H9 (cell line): ENCODE measurements around the gene CALCR. TPM values are rescaled to one million over a fixed set of nuclear protein-coding genes. Genes with fewer than 3 reads are reported as not detected.

Experiments
- DNase-seq: peaks from one replicate; pipeline ENCODE4 v3.0.0-alpha.2; 2017
- H2AFZ ChIP-seq: one replicate; pipeline ENCODE4 v1.6.1; 2013; ENCODE audit warnings: mild to moderate bottlenecking, low read length, control low read depth, moderate library complexity
- H2AK5ac ChIP-seq: 2 replicates; pipeline ENCODE4 v1.6.1; 2013; ENCODE audit warnings: low read length, control low read depth, mixed read lengths; ENCODE audit not compliant: insufficient read length
- H2BK120ac ChIP-seq: one replicate; pipeline ENCODE4 v1.6.1; 2013; ENCODE audit warnings: low read depth, mild to moderate bottlenecking, low read length, control low read depth, inconsistent platforms; ENCODE audit not compliant: poor library complexity, severe bottlenecking
- H2BK12ac ChIP-seq: 2 replicates; pipeline ENCODE4 v1.6.1; 2013; ENCODE audit warnings: low read length, control low read depth, mixed read lengths, low read depth; ENCODE audit not compliant: insufficient read length
- H2BK15ac ChIP-seq: 2 replicates; pipeline ENCODE4 v1.6.1; 2013; ENCODE audit warnings: low read depth, low read length, control low read depth
- H2BK20ac ChIP-seq: one replicate; pipeline ENCODE4 v1.6.1; 2013; ENCODE audit warnings: low read depth, mild to moderate bottlenecking, low read length, control low read depth, inconsistent platforms; ENCODE audit not compliant: poor library complexity, severe bottlenecking
- H2BK5ac ChIP-seq: 2 replicates; pipeline ENCODE4 v1.6.1; 2013; ENCODE audit warnings: low read length, control low read depth, mixed read lengths; ENCODE audit not compliant: insufficient read length
- H3K14ac ChIP-seq: 2 replicates; pipeline ENCODE4 v1.6.1; 2013; ENCODE audit warnings: low read length, control low read depth; ENCODE audit not compliant: insufficient read depth
- H3K18ac ChIP-seq: 2 replicates; pipeline ENCODE4 v1.6.1; 2013; ENCODE audit warnings: low read depth, mild to moderate bottlenecking, mixed read lengths, low read length, control low read depth; ENCODE audit not compliant: insufficient read length
- H3K23ac ChIP-seq: 2 replicates; pipeline ENCODE4 v1.6.1; 2013; ENCODE audit warnings: low read length, control low read depth, mixed read lengths, low read depth; ENCODE audit not compliant: insufficient read length
- H3K23me2 ChIP-seq: 2 replicates; pipeline ENCODE4 v1.6.1; 2013; ENCODE audit warnings: low read depth, mild to moderate bottlenecking, mixed read lengths, low read length, control low read depth; ENCODE audit not compliant: insufficient read length, poor library complexity, severe bottlenecking
- H3K27ac ChIP-seq: 2 replicates; pipeline ENCODE4 v1.5.1; 2013; ENCODE audit warnings: low read length, control low read depth, mixed read lengths, low read depth; ENCODE audit not compliant: insufficient read length
- H3K27me3 ChIP-seq: 2 replicates; pipeline ENCODE4 v1.6.1; 2013; ENCODE audit warnings: low read length, control low read depth, inconsistent platforms; ENCODE audit not compliant: insufficient read depth
- H3K4ac ChIP-seq: 2 replicates; pipeline ENCODE4 v1.6.1; 2013; ENCODE audit warnings: low read depth, mild to moderate bottlenecking, control low read depth, inconsistent platforms, low read length, moderate library complexity
- H3K4me1 ChIP-seq: 2 replicates; pipeline ENCODE4 v1.6.1; 2013; ENCODE audit warnings: low read length, control low read depth, inconsistent platforms; ENCODE audit not compliant: insufficient read depth
- H3K4me2 ChIP-seq: 2 replicates; pipeline ENCODE4 v1.6.1; 2013; ENCODE audit warnings: low read length, control low read depth, mixed read lengths; ENCODE audit not compliant: insufficient read length, insufficient read depth
- H3K56ac ChIP-seq: 2 replicates; pipeline ENCODE4 v1.6.1; 2013; ENCODE audit warnings: low read depth, mild to moderate bottlenecking, mixed read lengths, low read length, control low read depth; ENCODE audit not compliant: insufficient read length
- H3K79me1 ChIP-seq: 2 replicates; pipeline ENCODE4 v1.6.1; 2013; ENCODE audit warnings: low read depth, mild to moderate bottlenecking, moderate library complexity, low read length, control low read depth, inconsistent platforms; ENCODE audit not compliant: insufficient read depth, poor library complexity, severe bottlenecking
- H3K79me2 ChIP-seq: 2 replicates; pipeline ENCODE4 v1.6.1; 2013; ENCODE audit warnings: low read length, control low read depth, inconsistent platforms; ENCODE audit not compliant: insufficient read depth
- H3K9ac ChIP-seq: 2 replicates; pipeline ENCODE4 v1.6.1; 2013; ENCODE audit warnings: low read length, control low read depth, mixed read lengths; ENCODE audit not compliant: insufficient read length; ENCODE audit errors: extremely low read depth
- H3K9me3 ChIP-seq: one replicate; pipeline ENCODE4 v1.6.1; 2013; ENCODE audit warnings: low read depth, low read length, inconsistent platforms; ENCODE audit not compliant: control insufficient read depth
- H3T11ph ChIP-seq: one replicate; pipeline ENCODE4 v1.6.1; 2013; ENCODE audit warnings: mild to moderate bottlenecking, low read length, control low read depth, inconsistent platforms
- H4K20me1 ChIP-seq: one replicate; pipeline ENCODE4 v1.6.1; 2013; ENCODE audit not compliant: control insufficient read depth, insufficient read length, insufficient read depth
- H4K5ac ChIP-seq: 2 replicates; pipeline ENCODE4 v1.6.1; 2013; ENCODE audit warnings: low read depth, mild to moderate bottlenecking, mixed read lengths, low read length, control low read depth; ENCODE audit not compliant: insufficient read length
- H4K8ac ChIP-seq: replicated peaks from 2 replicates; pipeline ENCODE4 v1.6.1; 2013; ENCODE audit warnings: low read length, control low read depth, mixed read lengths, low read depth; ENCODE audit not compliant: insufficient read length
- H4K91ac ChIP-seq: 2 replicates; pipeline ENCODE4 v1.6.1; 2013; ENCODE audit warnings: low read depth, mild to moderate bottlenecking, moderate library complexity, mixed read lengths, low read length, control low read depth; ENCODE audit not compliant: insufficient read length
- H3K27ac Mint-ChIP-seq, 3 experiments: 2 replicates in 2 of 3; 3 replicates in 1 of 3; pipeline ENCODE4 v1.8.0; 2020 to 2021; ENCODE audit warnings: mixed read lengths in 3 of 3, mild to moderate bottlenecking in 1 of 3, moderate library complexity in 1 of 3
- H3K27me3 Mint-ChIP-seq: 2 replicates; pipeline ENCODE4 v1.8.0; 2021; ENCODE audit warnings: low read depth, mild to moderate bottlenecking, moderate library complexity, mixed read lengths
- H3K36me3 Mint-ChIP-seq, 3 experiments: 2 replicates in 2 of 3; 3 replicates in 1 of 3; pipeline ENCODE4 v1.8.0; 2020 to 2021; ENCODE audit warnings: low read depth in 3 of 3, mixed read lengths in 3 of 3; ENCODE audit not compliant: insufficient read depth in 1 of 3
- H3K4me1 Mint-ChIP-seq, 2 experiments: 2 replicates each; pipeline ENCODE4 v1.8.0; 2020; ENCODE audit warnings: mixed read lengths in 2 of 2
- H3K4me3 Mint-ChIP-seq, 2 experiments: 2 replicates in 1 of 2; 3 replicates in 1 of 2; pipeline ENCODE4 v1.8.0; 2020 to 2021; ENCODE audit warnings: mild to moderate bottlenecking in 2 of 2, mixed read lengths in 2 of 2, moderate library complexity in 1 of 2
- H3K9me3 Mint-ChIP-seq, 2 experiments: 2 replicates in 1 of 2; 3 replicates in 1 of 2; pipeline ENCODE4 v1.8.0; 2020; ENCODE audit warnings: mild to moderate bottlenecking in 2 of 2, mixed read lengths in 2 of 2, moderate library complexity in 1 of 2
- CTCF ChIP-seq: fragments of 200-600 bp; sonication (generic); conservative IDR thresholded peaks from 3 replicates; pipeline ENCODE4 v1.8.0; 2021; ENCODE audit warnings: antibody characterized with exemption, mild to moderate bottlenecking
- WGBS: extraction: QIAGEN DNeasy Blood & Tissue Kit; methylation state at CpG from one replicate; pipeline ENCODE4 v1.1.7; 2013; ENCODE audit warnings: missing lambda C conversion rate, low lambda C conversion rate, mixed read lengths; ENCODE audit not compliant: insufficient read length; ENCODE audit errors: extremely low coverage; 5-methylcytosine and 5-hydroxymethylcytosine counted together
- long read RNA-seq: library from polyadenylated mRNA; unstranded; transcript quantifications from one replicate; pipeline ENCODE4 v2.0.0, GENCODE V29; 2020
- total RNA-seq: library from RNA; stranded (reverse); gene quantifications from 2 replicates; pipeline ENCODE4 v1.2.1, GENCODE V29; 2021

Gene CALCR
- total RNA-seq, result 0.44 and 0.52 TPM in 2 replicates
- long read RNA-seq, partial matches to known transcripts, result 0 of 1 reads
- long read RNA-seq, other reads (novel, unspliced or antisense), result 1 of 1 reads

DNA sequence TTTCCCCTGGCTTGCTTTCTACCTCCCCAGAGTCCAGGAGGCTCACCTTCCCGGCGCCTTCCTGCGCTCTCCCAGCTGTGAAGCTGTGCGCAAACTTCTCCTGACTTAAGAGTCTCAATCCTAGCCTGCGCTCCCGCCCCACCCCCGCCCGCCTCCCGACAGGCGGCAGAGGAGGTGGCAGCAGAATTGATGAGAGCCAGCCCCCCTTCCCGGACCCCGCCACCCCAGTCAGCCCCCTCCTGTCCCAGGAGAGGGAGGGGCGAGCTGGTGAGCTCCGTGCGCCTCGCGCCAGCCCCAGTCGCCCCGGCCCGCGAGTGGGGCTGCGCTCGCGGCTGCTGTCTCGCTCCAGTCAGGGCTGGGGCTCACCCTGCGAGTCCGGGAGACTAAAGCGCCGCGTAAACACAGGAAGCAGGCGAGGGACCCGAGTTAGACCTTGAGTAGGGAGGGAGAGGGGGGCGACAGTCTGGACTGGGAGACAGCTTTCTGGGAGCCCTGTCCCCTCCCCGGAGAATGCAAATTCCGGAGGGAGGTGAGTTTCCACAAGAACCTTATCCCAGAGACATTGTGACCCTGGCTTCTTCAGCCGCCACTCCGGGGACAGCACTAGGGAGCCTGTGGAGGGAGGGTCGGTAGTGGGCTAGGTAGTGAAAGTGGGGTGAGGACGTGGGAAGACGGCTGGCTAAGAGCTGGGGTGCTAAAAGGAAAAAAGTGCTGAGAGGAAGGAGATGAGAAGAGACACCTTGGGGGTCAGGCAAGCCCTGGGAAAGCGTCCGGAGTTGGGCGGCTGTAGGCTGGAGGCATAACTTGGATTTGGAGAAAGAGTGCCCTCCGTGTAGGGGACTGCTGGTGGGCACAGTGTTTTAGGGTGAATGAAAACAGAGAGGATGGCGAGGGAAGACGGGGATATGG is at the start of gene CALCR:
Gene CALCR (minus strand): TSS at position 79 of the 909 bp plus-strand sequence. CDS start 87,743 bp downstream, outside the sequence.
- H3K79me2 ChIP-seq, result no peaks in the 10 kb centered on the region
- H4K5ac ChIP-seq, result no peak within 1 kb of the TSS
- no peak within 1 kb of the TSS for H2BK120ac ChIP-seq
- WGBS, result no CpG with 5 or more reads among the region's 46 CpGs
- H3K4me1 Mint-ChIP-seq, result peaks cover 16 to 18% of the 10 kb centered on the region in 2 experiments
- no peak within 1 kb of the TSS for H3K27ac ChIP-seq
- no peak within 1 kb of the TSS for H4K8ac ChIP-seq
- H3K27me3 ChIP-seq, result peaks cover 27% of the 10 kb centered on the region
- H2BK5ac ChIP-seq, result no peak within 1 kb of the TSS
- no peak within 1 kb of the TSS for H2BK12ac ChIP-seq
- peak within 1 kb of the TSS; percentile 83 for H3K4me2 ChIP-seq
- no peak within 1 kb of the TSS for H4K91ac ChIP-seq
- H4K20me1 ChIP-seq, result no peaks in the 10 kb centered on the region
- DNase-seq, result peak; percentile 70
- no peak within 1 kb of the TSS for H2AFZ ChIP-seq
- peaks cover 82% of the 10 kb centered on the region for H3K27me3 Mint-ChIP-seq
- no peak within 1 kb of the TSS for H3K4ac ChIP-seq
- H3K36me3 Mint-ChIP-seq, result no peaks in the 10 kb centered on the region; a peak in 2 of 7 replicates
- H3K14ac ChIP-seq, result no peak within 1 kb of the TSS
- H3K23ac ChIP-seq, result no peak within 1 kb of the TSS
- peak within 1 kb of the TSS in 1 of 3 experiments; percentile 23; a peak in 1 of 7 replicates for H3K27ac Mint-ChIP-seq
- H3K9me3 ChIP-seq, result no peaks in the 10 kb centered on the region
- no peak within 1 kb of the TSS for H3K56ac ChIP-seq
- H2BK20ac ChIP-seq, result no peak within 1 kb of the TSS
- H3K9me3 Mint-ChIP-seq, result peaks cover 0 to 2% of the 10 kb centered on the region in 2 experiments; a peak in 1 of 5 replicates
- no peaks in the 10 kb centered on the region for H3K4me1 ChIP-seq
- H2AK5ac ChIP-seq, result no peak within 1 kb of the TSS
- H3K79me1 ChIP-seq, result no peaks in the 10 kb centered on the region
- H3K23me2 ChIP-seq, result peaks cover 15% of the 10 kb centered on the region
- no peak within 1 kb of the TSS for H2BK15ac ChIP-seq
- H3K4me3 Mint-ChIP-seq, result peak within 1 kb of the TSS; percentile 78 to 98
- no peak within 1 kb of the TSS for H3K18ac ChIP-seq
- H3K9ac ChIP-seq, result peak within 1 kb of the TSS; percentile 11
- TF ChIP-seq CTCF, result no peak
- no peak within 1 kb of the TSS for H3T11ph ChIP-seq
